KMS-11 (cell line): ENCODE measurements around the gene ITCH.

Experiments
- H2AFZ ChIP-seq: fragments of 200-600 bp; sonication (generic); 2 replicates; pipeline ENCODE4 v1.6.1; 2016; ENCODE audit warnings: antibody characterized with exemption, mixed run types, low read depth
- H3K27ac ChIP-seq: fragments of 200-600 bp; sonication (generic); 2 replicates; pipeline ENCODE4 v1.6.1; 2016; ENCODE audit warnings: mild to moderate bottlenecking, mixed run types
- H3K27me3 ChIP-seq: fragments of 200-600 bp; sonication (generic); 2 replicates; pipeline ENCODE4 v1.6.1; 2017; ENCODE audit warnings: mild to moderate bottlenecking, low read depth, mixed run types, moderate library complexity; ENCODE audit not compliant: insufficient read depth
- H3K36me3 ChIP-seq: fragments of 200-600 bp; sonication (generic); 2 replicates; pipeline ENCODE4 v1.6.1; 2017; ENCODE audit warnings: mild to moderate bottlenecking, mixed run types; ENCODE audit not compliant: insufficient read depth
- H3K4me1 ChIP-seq: fragments of 200-600 bp; sonication (generic); 2 replicates; pipeline ENCODE4 v1.6.1; 2016; ENCODE audit warnings: mild to moderate bottlenecking, low read depth, mixed run types; ENCODE audit not compliant: poor library complexity, severe bottlenecking
- H3K4me2 ChIP-seq: fragments of 200-600 bp; sonication (generic); 2 replicates; pipeline ENCODE4 v1.7.0; 2016; ENCODE audit warnings: mild to moderate bottlenecking, mixed run types
- H3K4me3 ChIP-seq: fragments of 200-600 bp; sonication (generic); IDR thresholded peaks from 2 replicates; pipeline ENCODE4 v1.6.1; 2017; ENCODE audit warnings: low read depth, low read length, mixed read lengths; ENCODE audit not compliant: insufficient read depth
- H3K79me2 ChIP-seq: fragments of 200-600 bp; sonication (generic); 2 replicates; pipeline ENCODE4 v1.6.1; 2016; ENCODE audit warnings: low read depth, mixed run types; ENCODE audit not compliant: insufficient read depth
- H3K9ac ChIP-seq: fragments of 200-600 bp; sonication (generic); 2 replicates; pipeline ENCODE4 v1.6.1; 2016; ENCODE audit warnings: mild to moderate bottlenecking, mixed run types
- H4K20me1 ChIP-seq: fragments of 200-600 bp; sonication (generic); 2 replicates; pipeline ENCODE4 v1.6.1; 2016; ENCODE audit warnings: mild to moderate bottlenecking, mixed run types; ENCODE audit not compliant: insufficient read depth
- CTCF ChIP-seq: fragments of 200-600 bp; sonication (generic); conservative IDR thresholded peaks from 2 replicates; pipeline ENCODE4 v1.6.1; 2017; ENCODE audit warnings: low read depth, mild to moderate bottlenecking, antibody characterized with exemption, low read length, moderate library complexity, mixed read lengths

ITCH gene

GRCh38 chr20:34537651-34538050 is 174.6 kb downstream of the ITCH start:
- Histone ChIP-seq H3K36me3 (peaks cover 5% of the 10 kb centered on the region; the same call in 1 of the 2 replicates), H3K4me3 (no peak overlapping the region), H3K4me1 (peaks cover 5% of the 10 kb centered on the region), H4K20me1 (no peaks in the 10 kb centered on the region), H2AFZ (no peak overlapping the region), H3K9ac (no peak overlapping the region), H3K4me2 (no peak overlapping the region), H3K27ac (no peak overlapping the region), H3K27me3 (no peaks in the 10 kb centered on the region), H3K79me2 (no peaks in the 10 kb centered on the region)
- no peak for TF ChIP-seq CTCF

- Histone ChIP-seq H3K4me3 (no peak overlapping the region), H2AFZ (no peak overlapping the region), H3K79me2 (no peaks in the 10 kb centered on the region), H3K27ac (no peak overlapping the region), H3K9ac (no peak overlapping the region), H4K20me1 (no peaks in the 10 kb centered on the region), H3K27me3 (no peaks in the 10 kb centered on the region), H3K36me3 (peaks cover 5% of the 10 kb centered on the region; the same call in 1 of the 2 replicates), H3K4me2 (no peak overlapping the region), H3K4me1 (peaks cover 5% of the 10 kb centered on the region)
- TF ChIP-seq CTCF = peak; percentile 97
Measured at GRCh38 chr20:34538671-34539123, 175.6 kb downstream of the ITCH start.

- no peak overlapping the region for H3K9ac ChIP-seq
- H3K4me3 ChIP-seq = no peak overlapping the region
- H2AFZ ChIP-seq = no peak overlapping the region
- no peaks in the 10 kb centered on the region for H3K79me2 ChIP-seq
- peaks cover 5% of the 10 kb centered on the region for H3K4me1 ChIP-seq
- H3K27ac ChIP-seq = no peak overlapping the region
- no peaks in the 10 kb centered on the region; the same call in 1 of the 2 replicates for H3K36me3 ChIP-seq
- no peaks in the 10 kb centered on the region for H4K20me1 ChIP-seq
- H3K4me2 ChIP-seq = no peak overlapping the region
- no peak for TF ChIP-seq CTCF
- H3K27me3 ChIP-seq = no peaks in the 10 kb centered on the region
Measured at GRCh38 chr20:34539756-34540155, 176.7 kb downstream of the ITCH start.

GRCh38 chr20:34540596-34541263 is 177.7 kb downstream of the ITCH start:
- H3K36me3 ChIP-seq = no peaks in the 10 kb centered on the region
- H3K27ac ChIP-seq = no peak overlapping the region
- no peak overlapping the region for H2AFZ ChIP-seq
- H3K4me3 ChIP-seq = no peak overlapping the region
- H4K20me1 ChIP-seq = no peaks in the 10 kb centered on the region
- no peaks in the 10 kb centered on the region for H3K79me2 ChIP-seq
- no peaks in the 10 kb centered on the region for H3K27me3 ChIP-seq
- TF ChIP-seq CTCF = no peak
- peaks cover 5% of the 10 kb centered on the region for H3K4me1 ChIP-seq
- no peak overlapping the region for H3K9ac ChIP-seq
- H3K4me2 ChIP-seq = no peak overlapping the region
